Renal cortical epithelial cell (primary cell): ENCODE measurements around the gene CBX3. TPM values are rescaled to one million over a fixed set of nuclear protein-coding genes. Genes with fewer than 3 reads are reported as not detected.
"Not testable (repeated sequence)": the region's sequence is repeated elsewhere in the genome, so short reads cannot be mapped to it uniquely, and the experiment has no call there.

Experiments
- DNase-seq: peaks from one replicate; pipeline ENCODE4 v3.0.0-alpha.2; 2011; ENCODE audit warnings: low read depth
- total RNA-seq: library from RNA; depleted of rRNA; stranded (reverse); fragments of >200 nt; gene quantifications from 2 replicates; pipeline ENCODE4 v1.2.3, GENCODE V29; 2014

Gene CBX3
- total RNA-seq, 1 donor from 2014 or later: 124 TPM

- peak; percentile 35 for DNase-seq
Observed at GRCh38 chr7:26202019-26202990, 760 bp downstream of the CBX3 start.

DNA sequence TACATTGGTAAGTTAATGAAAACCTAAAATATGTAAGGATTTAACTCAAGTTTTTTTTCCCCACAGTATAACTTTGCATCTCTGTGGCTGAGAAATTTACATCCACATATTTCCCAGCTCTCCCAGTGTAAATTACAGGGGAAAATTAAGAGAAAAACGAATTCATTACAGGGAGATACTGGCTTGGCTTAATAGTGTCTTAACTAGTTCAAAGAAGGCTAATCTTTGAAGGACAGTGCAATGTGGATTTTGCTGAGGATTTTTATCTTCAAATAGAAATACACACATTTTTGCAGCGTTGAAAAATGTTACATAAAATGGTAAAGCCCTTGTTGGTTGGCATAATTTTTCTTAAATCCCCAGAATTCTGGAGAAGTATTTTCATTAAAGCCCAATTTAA lies 1.5 kb downstream of the CBX3 start:
- DNase-seq: no peak

DNA sequence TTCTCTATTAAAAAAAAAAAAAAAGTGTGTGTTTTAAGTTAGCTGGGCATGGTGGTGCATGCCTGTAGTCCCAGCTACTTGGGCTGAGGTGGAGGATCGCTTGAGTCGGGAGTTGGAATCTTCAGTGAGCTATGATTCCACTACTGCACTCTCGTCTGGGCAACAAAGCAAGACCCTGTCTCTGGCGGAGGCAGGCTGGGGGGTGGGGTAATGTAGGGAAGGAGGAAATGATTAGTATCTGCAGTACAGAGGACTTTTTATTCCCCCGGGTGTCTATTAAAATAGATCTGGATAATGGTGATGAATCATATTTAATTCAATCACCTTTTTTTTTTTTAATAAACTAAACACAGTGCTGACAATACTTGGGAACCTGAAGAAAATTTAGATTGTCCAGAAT lies 6.5 kb downstream of the CBX3 start:
- no peak for DNase-seq

DNA sequence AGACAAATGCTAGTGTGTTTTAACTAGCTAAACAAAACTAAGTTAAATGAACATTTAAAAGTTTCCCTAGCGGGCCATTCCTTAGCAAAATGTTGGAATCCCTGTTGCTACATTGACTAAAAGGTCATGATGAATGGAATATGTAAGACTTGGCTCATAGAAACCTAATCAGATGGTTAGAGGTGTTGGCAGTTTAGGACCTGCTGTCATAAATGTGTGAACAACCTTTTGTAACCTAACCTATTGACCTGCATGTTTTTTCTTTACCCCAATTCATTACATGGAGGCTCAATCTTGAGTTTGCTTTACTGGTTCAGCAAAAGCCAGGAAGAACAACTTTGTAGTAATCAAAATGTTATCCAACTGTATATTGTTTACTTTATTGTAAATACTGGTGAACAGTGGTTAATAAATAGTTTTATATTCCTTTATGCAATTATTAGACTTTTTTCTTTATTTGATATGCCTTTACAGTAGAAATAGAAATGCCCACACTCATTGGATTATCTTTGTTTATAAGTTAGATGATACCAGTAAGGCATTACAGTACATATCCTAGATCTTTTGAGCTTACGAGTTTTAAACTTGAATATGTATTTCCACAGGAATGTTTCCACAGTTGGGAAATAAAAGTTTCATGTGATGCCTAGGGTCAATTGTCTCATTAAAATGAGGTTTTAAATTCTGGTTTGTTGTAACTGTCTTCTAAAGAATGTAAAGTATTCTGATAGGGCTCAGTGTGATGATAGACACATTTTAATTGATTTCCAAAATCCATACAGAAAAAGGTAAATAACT lies 11.6 kb downstream of the CBX3 start:
- no peak for DNase-seq

GRCh38 chr7:26213807-26214515 lies 12.4 kb downstream of the CBX3 start:
- DNase-seq: no peak

DNA sequence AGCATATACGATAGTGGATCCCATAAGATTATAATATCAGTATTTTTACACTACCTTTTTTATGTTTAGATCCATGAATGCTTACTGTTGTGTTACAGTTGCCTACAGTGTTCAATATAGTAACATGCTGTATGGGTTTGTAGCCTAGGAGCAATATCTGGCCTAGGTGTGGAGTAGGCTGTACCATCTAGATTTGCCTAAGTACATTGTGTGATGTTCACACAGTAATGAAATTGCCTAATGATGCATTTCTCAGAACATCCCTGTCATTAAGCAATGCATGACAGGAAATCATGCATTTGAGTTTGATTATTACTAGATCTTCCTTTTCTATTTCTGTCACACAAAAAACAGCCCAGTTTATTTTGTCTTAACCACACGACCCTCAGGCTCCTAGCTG lies 14.5 kb downstream of the CBX3 start:
- no peak for DNase-seq

DNA sequence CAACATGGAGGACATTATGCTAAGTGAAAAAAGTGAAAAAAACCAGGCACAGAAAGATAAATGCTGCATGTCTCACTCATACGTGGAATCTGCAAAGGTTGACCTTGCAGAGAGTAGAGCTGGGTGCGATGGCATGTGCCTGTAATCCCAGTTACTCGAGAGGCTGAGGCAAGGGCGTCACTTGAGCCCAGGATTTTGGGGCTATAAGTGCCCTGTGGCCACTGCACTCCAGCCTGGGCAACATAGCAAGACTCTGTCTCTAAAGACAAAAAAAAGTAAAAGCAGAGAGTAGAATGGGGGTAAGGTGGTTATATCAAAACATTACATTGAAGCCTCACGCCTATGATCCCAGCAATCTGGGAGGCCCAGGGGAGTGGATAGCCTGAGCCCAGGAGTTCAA lies 22.8 kb downstream of the CBX3 start:
- no peak for DNase-seq

DNA sequence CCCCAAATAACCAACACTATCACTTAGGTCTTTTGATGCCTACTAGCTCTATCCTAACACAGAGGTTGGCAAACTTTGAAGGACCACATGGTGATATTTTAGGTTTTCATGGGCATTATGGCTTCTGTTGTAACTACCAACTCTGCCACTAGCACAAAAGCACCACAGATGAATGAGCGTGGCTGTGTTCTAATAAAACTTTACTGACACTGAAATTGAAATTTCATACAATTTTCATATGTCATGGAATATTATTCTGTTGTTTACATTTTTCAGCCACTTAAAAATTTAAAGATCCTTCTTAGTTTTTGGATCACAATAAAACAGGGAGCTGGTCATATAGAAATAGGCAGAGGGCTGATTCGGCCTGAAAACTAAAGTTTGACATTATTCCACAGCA lies 26.4 kb downstream of the CBX3 start:
- no peak for DNase-seq

GRCh38 chr7:26233902-26234511 lies 32.5 kb downstream of the CBX3 start:
- DNase-seq: no peak

DNA sequence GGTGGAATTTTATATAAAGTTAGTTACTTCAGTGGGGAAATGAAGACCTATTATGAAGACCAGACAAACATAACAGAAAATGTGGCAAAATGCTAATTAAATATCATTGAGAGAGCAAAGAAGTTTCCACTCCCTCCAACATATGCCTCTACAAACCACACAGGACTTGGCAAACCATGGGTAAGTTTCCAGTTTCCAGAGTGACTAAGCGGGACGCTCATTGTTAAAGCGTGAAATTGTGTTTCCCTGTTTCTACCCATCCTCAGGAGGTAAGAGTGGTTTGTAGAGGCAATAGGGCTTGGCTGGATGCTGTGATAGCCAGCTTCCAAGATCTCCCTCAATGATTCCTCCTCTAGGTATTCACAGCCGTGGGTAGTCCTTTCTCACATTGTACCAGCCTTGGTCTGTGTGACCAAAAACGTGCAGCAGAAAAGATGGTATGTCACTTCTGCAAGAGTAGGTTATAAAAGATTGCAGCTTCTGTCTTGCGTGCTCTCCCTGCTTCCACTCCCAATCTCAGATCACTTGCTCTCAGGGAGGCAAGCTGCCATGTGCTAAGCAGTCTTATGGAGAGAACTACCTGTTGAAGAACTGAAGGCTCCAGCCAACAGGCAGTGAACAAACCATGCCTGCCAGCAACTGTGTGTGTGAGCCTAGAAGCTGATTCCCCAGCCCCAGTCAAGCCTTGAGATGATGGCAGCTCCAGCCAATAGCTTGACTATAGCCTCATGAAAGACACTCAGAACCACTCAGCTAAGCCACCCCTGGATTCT lies 35.7 kb downstream of the CBX3 start:
- DNase-seq: no peak

GRCh38 chr7:26238032-26238431 lies 36.5 kb downstream of the CBX3 start:
- no peak for DNase-seq

DNA sequence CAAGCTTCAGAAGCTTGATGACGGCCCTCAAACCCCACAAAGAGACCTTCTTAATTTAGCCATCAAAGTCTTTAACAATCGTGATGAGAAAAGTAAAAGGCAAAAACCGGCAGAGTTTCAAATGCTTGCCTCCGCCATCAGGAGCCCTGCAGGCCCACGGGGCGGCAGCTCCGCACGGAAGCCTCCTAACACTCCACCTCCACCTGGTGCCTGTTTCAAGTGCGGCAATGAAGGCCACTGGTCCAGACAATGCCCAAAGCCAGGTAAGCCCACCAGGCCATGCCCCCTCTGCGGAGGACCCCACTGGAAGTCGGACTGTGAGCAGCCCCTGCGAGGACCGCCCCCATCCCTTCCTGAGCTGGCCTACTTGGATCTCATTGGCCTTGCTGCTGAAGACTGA lies 43.6 kb downstream of the CBX3 start:
- no peak for DNase-seq

GRCh38 chr7:26250239-26250638 lies 48.7 kb downstream of the CBX3 start:
- no peak for DNase-seq

DNA sequence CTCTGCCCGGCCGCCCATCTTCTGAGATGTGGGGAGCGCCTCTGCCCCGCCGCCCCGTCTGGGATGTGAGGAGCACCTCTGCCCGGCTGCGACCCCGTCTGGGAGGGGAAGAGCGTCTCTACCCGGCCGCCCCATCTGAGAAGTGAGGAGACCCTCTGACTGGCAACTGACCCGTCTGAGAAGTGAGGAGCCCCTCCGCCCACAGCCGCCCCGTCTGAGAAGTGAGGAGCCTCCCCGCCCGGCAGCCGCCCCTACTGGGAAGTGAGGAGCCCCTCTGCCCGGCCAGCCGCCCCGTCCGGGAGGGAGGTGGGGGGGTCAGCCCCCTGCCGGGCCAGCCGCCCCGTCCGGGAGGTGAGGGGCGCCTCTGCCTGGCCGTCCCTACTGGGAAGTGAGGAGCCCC lies 60.3 kb downstream of the CBX3 start:
- not testable (repeated sequence) for DNase-seq

Other genes with a start within 250 kb of the CBX3 start
- 49.2 and 94.1 TPM in 2 replicates for gene NFE2L3, start 49.5 kb upstream of the CBX3 start, total RNA-seq
- 72.9 and 220 TPM in 2 replicates for gene HNRNPA2B1, start 999 bp upstream of the CBX3 start, total RNA-seq
- gene SNX10, start 90.1 kb downstream of the CBX3 start, total RNA-seq: 88.0 and 105 TPM in 2 replicates